H9 (cell line): Measurements from ENCODE around the gene MPC1. TPM values are rescaled to one million over a fixed set of nuclear protein-coding genes. Genes with fewer than 3 reads are reported as not detected.

Source experiments
- DNase-seq: peaks from one replicate; pipeline ENCODE4 v3.0.0-alpha.2; 2017
- H2AFZ ChIP-seq: one replicate; pipeline ENCODE4 v1.6.1; 2013; ENCODE audit warnings: mild to moderate bottlenecking, low read length, control low read depth, moderate library complexity
- H2AK5ac ChIP-seq: 2 replicates; pipeline ENCODE4 v1.6.1; 2013; ENCODE audit warnings: low read length, control low read depth, mixed read lengths; ENCODE audit not compliant: insufficient read length
- H2BK120ac ChIP-seq: one replicate; pipeline ENCODE4 v1.6.1; 2013; ENCODE audit warnings: low read depth, mild to moderate bottlenecking, low read length, control low read depth, inconsistent platforms; ENCODE audit not compliant: poor library complexity, severe bottlenecking
- H2BK12ac ChIP-seq: 2 replicates; pipeline ENCODE4 v1.6.1; 2013; ENCODE audit warnings: low read length, control low read depth, mixed read lengths, low read depth; ENCODE audit not compliant: insufficient read length
- H2BK15ac ChIP-seq: 2 replicates; pipeline ENCODE4 v1.6.1; 2013; ENCODE audit warnings: low read depth, low read length, control low read depth
- H2BK20ac ChIP-seq: one replicate; pipeline ENCODE4 v1.6.1; 2013; ENCODE audit warnings: low read depth, mild to moderate bottlenecking, low read length, control low read depth, inconsistent platforms; ENCODE audit not compliant: poor library complexity, severe bottlenecking
- H2BK5ac ChIP-seq: 2 replicates; pipeline ENCODE4 v1.6.1; 2013; ENCODE audit warnings: low read length, control low read depth, mixed read lengths; ENCODE audit not compliant: insufficient read length
- H3K14ac ChIP-seq: 2 replicates; pipeline ENCODE4 v1.6.1; 2013; ENCODE audit warnings: low read length, control low read depth; ENCODE audit not compliant: insufficient read depth
- H3K18ac ChIP-seq: 2 replicates; pipeline ENCODE4 v1.6.1; 2013; ENCODE audit warnings: low read depth, mild to moderate bottlenecking, mixed read lengths, low read length, control low read depth; ENCODE audit not compliant: insufficient read length
- H3K23ac ChIP-seq: 2 replicates; pipeline ENCODE4 v1.6.1; 2013; ENCODE audit warnings: low read length, control low read depth, mixed read lengths, low read depth; ENCODE audit not compliant: insufficient read length
- H3K23me2 ChIP-seq: 2 replicates; pipeline ENCODE4 v1.6.1; 2013; ENCODE audit warnings: low read depth, mild to moderate bottlenecking, mixed read lengths, low read length, control low read depth; ENCODE audit not compliant: insufficient read length, poor library complexity, severe bottlenecking
- H3K27ac ChIP-seq: 2 replicates; pipeline ENCODE4 v1.5.1; 2013; ENCODE audit warnings: low read length, control low read depth, mixed read lengths, low read depth; ENCODE audit not compliant: insufficient read length
- H3K27me3 ChIP-seq: 2 replicates; pipeline ENCODE4 v1.6.1; 2013; ENCODE audit warnings: low read length, control low read depth, inconsistent platforms; ENCODE audit not compliant: insufficient read depth
- H3K4ac ChIP-seq: 2 replicates; pipeline ENCODE4 v1.6.1; 2013; ENCODE audit warnings: low read depth, mild to moderate bottlenecking, control low read depth, inconsistent platforms, low read length, moderate library complexity
- H3K4me1 ChIP-seq: 2 replicates; pipeline ENCODE4 v1.6.1; 2013; ENCODE audit warnings: low read length, control low read depth, inconsistent platforms; ENCODE audit not compliant: insufficient read depth
- H3K4me2 ChIP-seq: 2 replicates; pipeline ENCODE4 v1.6.1; 2013; ENCODE audit warnings: low read length, control low read depth, mixed read lengths; ENCODE audit not compliant: insufficient read length, insufficient read depth
- H3K56ac ChIP-seq: 2 replicates; pipeline ENCODE4 v1.6.1; 2013; ENCODE audit warnings: low read depth, mild to moderate bottlenecking, mixed read lengths, low read length, control low read depth; ENCODE audit not compliant: insufficient read length
- H3K79me1 ChIP-seq: 2 replicates; pipeline ENCODE4 v1.6.1; 2013; ENCODE audit warnings: low read depth, mild to moderate bottlenecking, moderate library complexity, low read length, control low read depth, inconsistent platforms; ENCODE audit not compliant: insufficient read depth, poor library complexity, severe bottlenecking
- H3K79me2 ChIP-seq: 2 replicates; pipeline ENCODE4 v1.6.1; 2013; ENCODE audit warnings: low read length, control low read depth, inconsistent platforms; ENCODE audit not compliant: insufficient read depth
- H3K9ac ChIP-seq: 2 replicates; pipeline ENCODE4 v1.6.1; 2013; ENCODE audit warnings: low read length, control low read depth, mixed read lengths; ENCODE audit not compliant: insufficient read length; ENCODE audit errors: extremely low read depth
- H3K9me3 ChIP-seq: one replicate; pipeline ENCODE4 v1.6.1; 2013; ENCODE audit warnings: low read depth, low read length, inconsistent platforms; ENCODE audit not compliant: control insufficient read depth
- H3T11ph ChIP-seq: one replicate; pipeline ENCODE4 v1.6.1; 2013; ENCODE audit warnings: mild to moderate bottlenecking, low read length, control low read depth, inconsistent platforms
- H4K20me1 ChIP-seq: one replicate; pipeline ENCODE4 v1.6.1; 2013; ENCODE audit not compliant: control insufficient read depth, insufficient read length, insufficient read depth
- H4K5ac ChIP-seq: 2 replicates; pipeline ENCODE4 v1.6.1; 2013; ENCODE audit warnings: low read depth, mild to moderate bottlenecking, mixed read lengths, low read length, control low read depth; ENCODE audit not compliant: insufficient read length
- H4K8ac ChIP-seq: replicated peaks from 2 replicates; pipeline ENCODE4 v1.6.1; 2013; ENCODE audit warnings: low read length, control low read depth, mixed read lengths, low read depth; ENCODE audit not compliant: insufficient read length
- H4K91ac ChIP-seq: 2 replicates; pipeline ENCODE4 v1.6.1; 2013; ENCODE audit warnings: low read depth, mild to moderate bottlenecking, moderate library complexity, mixed read lengths, low read length, control low read depth; ENCODE audit not compliant: insufficient read length
- H3K27ac Mint-ChIP-seq, 3 experiments: 2 replicates in 2 of 3; 3 replicates in 1 of 3; pipeline ENCODE4 v1.8.0; 2020 to 2021; ENCODE audit warnings: mixed read lengths in 3 of 3, mild to moderate bottlenecking in 1 of 3, moderate library complexity in 1 of 3
- H3K27me3 Mint-ChIP-seq: 2 replicates; pipeline ENCODE4 v1.8.0; 2021; ENCODE audit warnings: low read depth, mild to moderate bottlenecking, moderate library complexity, mixed read lengths
- H3K36me3 Mint-ChIP-seq, 3 experiments: 2 replicates in 2 of 3; 3 replicates in 1 of 3; pipeline ENCODE4 v1.8.0; 2020 to 2021; ENCODE audit warnings: low read depth in 3 of 3, mixed read lengths in 3 of 3; ENCODE audit not compliant: insufficient read depth in 1 of 3
- H3K4me1 Mint-ChIP-seq, 2 experiments: 2 replicates each; pipeline ENCODE4 v1.8.0; 2020; ENCODE audit warnings: mixed read lengths in 2 of 2
- H3K4me3 Mint-ChIP-seq, 2 experiments: 2 replicates in 1 of 2; 3 replicates in 1 of 2; pipeline ENCODE4 v1.8.0; 2020 to 2021; ENCODE audit warnings: mild to moderate bottlenecking in 2 of 2, mixed read lengths in 2 of 2, moderate library complexity in 1 of 2
- H3K9me3 Mint-ChIP-seq, 2 experiments: 2 replicates in 1 of 2; 3 replicates in 1 of 2; pipeline ENCODE4 v1.8.0; 2020; ENCODE audit warnings: mild to moderate bottlenecking in 2 of 2, mixed read lengths in 2 of 2, moderate library complexity in 1 of 2
- CTCF ChIP-seq: fragments of 200-600 bp; sonication (generic); conservative IDR thresholded peaks from 3 replicates; pipeline ENCODE4 v1.8.0; 2021; ENCODE audit warnings: antibody characterized with exemption, mild to moderate bottlenecking
- WGBS: extraction: QIAGEN DNeasy Blood & Tissue Kit; methylation state at CpG from one replicate; pipeline ENCODE4 v1.1.7; 2013; ENCODE audit warnings: missing lambda C conversion rate, low lambda C conversion rate, mixed read lengths; ENCODE audit not compliant: insufficient read length; ENCODE audit errors: extremely low coverage; 5-methylcytosine and 5-hydroxymethylcytosine counted together
- total RNA-seq: library from RNA; stranded (reverse); gene quantifications from 2 replicates; pipeline ENCODE4 v1.2.1, GENCODE V29; 2021

Gene MPC1
- total RNA-seq, 1 experiment from 2014 or later: 10.0 TPM

DNA sequence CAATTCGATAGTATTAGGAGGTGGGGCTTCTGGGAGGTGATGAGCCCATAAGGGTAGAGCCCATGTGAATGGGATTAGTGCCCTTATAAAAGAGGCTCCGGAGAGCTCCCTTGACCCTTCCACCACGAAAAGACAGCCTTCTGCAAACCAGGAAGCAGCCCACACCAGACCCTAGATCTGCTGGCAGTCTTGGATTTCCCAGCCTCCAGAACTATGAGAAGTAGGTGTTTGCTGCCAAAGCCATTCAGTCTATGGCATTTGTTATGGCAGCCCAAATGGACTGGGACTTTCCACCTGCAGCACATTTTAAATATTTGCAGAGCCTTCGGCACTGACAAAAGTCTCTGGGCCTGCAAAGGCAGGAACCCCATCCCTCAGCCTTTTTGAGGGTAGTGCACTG lies 28.6 kb downstream of the MPC1 start:
- Histone ChIP-seq H3K14ac (no peak overlapping the region), H3K18ac (no peak overlapping the region), H4K91ac (no peak overlapping the region), H4K5ac (no peak overlapping the region), H3K27me3 (no peaks in the 10 kb centered on the region), H4K20me1 (no peaks in the 10 kb centered on the region), H3K4me2 (no peak overlapping the region), H2BK120ac (no peak overlapping the region), H3K79me1 (no peaks in the 10 kb centered on the region), H3T11ph (no peak overlapping the region), H2BK15ac (no peak overlapping the region), H3K9me3 (no peaks in the 10 kb centered on the region), H2BK5ac (no peak overlapping the region), H2AK5ac (no peak overlapping the region), H4K8ac (no peak overlapping the region), H3K56ac (no peak overlapping the region), H3K23me2 (no peaks in the 10 kb centered on the region), H3K27ac (no peak overlapping the region), H2BK20ac (no peak overlapping the region), H3K4ac (no peak overlapping the region), H2BK12ac (no peak overlapping the region), H3K79me2 (no peaks in the 10 kb centered on the region), H3K4me1 (no peaks in the 10 kb centered on the region; the same call in 1 of the 2 replicates), H3K9ac (no peak overlapping the region), H2AFZ (no peak overlapping the region), H3K23ac (no peak overlapping the region)
- no CpG with 5 or more reads among the region's 4 CpGs for WGBS
- peaks cover 7 to 13% of the 10 kb centered on the region in 2 experiments; a peak in 4 of 5 replicates for H3K9me3 Mint-ChIP-seq
- no peak overlapping the region for H3K4me3 Mint-ChIP-seq
- no peak overlapping the region for H3K27ac Mint-ChIP-seq
- no peak for DNase-seq
- TF ChIP-seq CTCF: no peak
- H3K36me3 Mint-ChIP-seq: peaks cover 0 to 2% (median 1%) of the 10 kb centered on the region in 3 experiments; a peak in 3 of 7 replicates
- H3K4me1 Mint-ChIP-seq: peaks cover 7 to 8% of the 10 kb centered on the region in 2 experiments
- H3K27me3 Mint-ChIP-seq: peaks cover 2% of the 10 kb centered on the region; the same call in 1 of the 2 replicates
